Testis (tissue), 2 donors: ENCODE measurements around the gene TTBK1.

ENCODE experiments used
- POLR2A ChIP-seq: fragments of 450-650 bp; IDR thresholded peaks from one replicate; pipeline ENCODE4 v1.6.1; 2017; ENCODE audit warnings: antibody characterized with exemption, mild to moderate bottlenecking, moderate library complexity
- TF ChIP-seq, protein P1 (sequence below), 3 experiments: fragments of 450-650 bp in 2 of 3; fragments of 200-600 bp in 1 of 3; sonication (generic) in 1 of 3; IDR thresholded peaks; one replicate each; pipeline ENCODE4 v1.5.1; 2016 to 2019; ENCODE audit warnings: antibody characterized with exemption in 3 of 3, mild to moderate bottlenecking in 2 of 3, moderate library complexity in 1 of 3

DNA sequence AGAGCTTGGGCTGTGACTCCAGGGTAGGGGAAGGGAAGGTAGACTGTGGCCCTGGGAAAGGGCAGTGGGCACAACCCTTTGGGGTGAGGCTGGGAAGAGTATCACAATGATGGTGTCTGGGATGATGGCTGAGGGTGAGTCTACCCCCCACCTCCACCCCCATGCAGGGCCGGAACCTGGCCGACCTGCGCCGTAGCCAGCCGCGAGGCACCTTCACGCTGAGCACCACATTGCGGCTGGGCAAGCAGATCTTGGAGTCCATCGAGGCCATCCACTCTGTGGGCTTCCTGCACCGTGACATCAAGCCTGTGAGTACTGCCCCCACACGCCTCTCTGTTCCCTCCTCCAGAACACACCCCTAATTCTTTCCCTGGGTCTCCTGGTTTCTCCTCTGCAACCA lies 10.1 kb downstream of the TTBK1 start:
- TF ChIP-seq, protein P1, sequence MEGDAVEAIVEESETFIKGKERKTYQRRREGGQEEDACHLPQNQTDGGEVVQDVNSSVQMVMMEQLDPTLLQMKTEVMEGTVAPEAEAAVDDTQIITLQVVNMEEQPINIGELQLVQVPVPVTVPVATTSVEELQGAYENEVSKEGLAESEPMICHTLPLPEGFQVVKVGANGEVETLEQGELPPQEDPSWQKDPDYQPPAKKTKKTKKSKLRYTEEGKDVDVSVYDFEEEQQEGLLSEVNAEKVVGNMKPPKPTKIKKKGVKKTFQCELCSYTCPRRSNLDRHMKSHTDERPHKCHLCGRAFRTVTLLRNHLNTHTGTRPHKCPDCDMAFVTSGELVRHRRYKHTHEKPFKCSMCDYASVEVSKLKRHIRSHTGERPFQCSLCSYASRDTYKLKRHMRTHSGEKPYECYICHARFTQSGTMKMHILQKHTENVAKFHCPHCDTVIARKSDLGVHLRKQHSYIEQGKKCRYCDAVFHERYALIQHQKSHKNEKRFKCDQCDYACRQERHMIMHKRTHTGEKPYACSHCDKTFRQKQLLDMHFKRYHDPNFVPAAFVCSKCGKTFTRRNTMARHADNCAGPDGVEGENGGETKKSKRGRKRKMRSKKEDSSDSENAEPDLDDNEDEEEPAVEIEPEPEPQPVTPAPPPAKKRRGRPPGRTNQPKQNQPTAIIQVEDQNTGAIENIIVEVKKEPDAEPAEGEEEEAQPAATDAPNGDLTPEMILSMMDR (IDR thresholded peaks at IDR 0.05) = no peak
- TF ChIP-seq POLR2A = no peak
